Measurements from ENCODE around the gene GPR160.

Gene GPR160

GRCh38 chr3:170050753-170051152 lies 13.0 kb downstream of the GPR160 start:
- Histone ChIP-seq H3K36me3 (ENCODE audit: control insufficient read depth, insufficient read depth, low read length) (no peaks in the 10 kb centered on the region), H3K27ac (ENCODE audit: low read depth, low read length, severe bottlenecking) (no peak overlapping the region), H3K9me3 (ENCODE audit: control insufficient read depth, low read length) (no peaks in the 10 kb centered on the region), H3K4me3 (ENCODE audit: extremely low read depth, insufficient read depth, low read length, poor library complexity, severe bottlenecking) (no peak overlapping the region), H3K4me1 (ENCODE audit: control insufficient read depth, insufficient read depth, low read length, poor library complexity, severe bottlenecking) (no peaks in the 10 kb centered on the region)
- WGBS, 2 experiments (ENCODE audit: insufficient coverage in 2 of 2), result 50 to 80% methylated on average over 1 of the region's 4 CpGs

- Histone ChIP-seq H3K36me3 (ENCODE audit: control insufficient read depth, insufficient read depth, low read length) (no peaks in the 10 kb centered on the region), H3K9me3 (ENCODE audit: control insufficient read depth, low read length) (no peaks in the 10 kb centered on the region)
Observed at GRCh38 chr3:170052398-170052797, 14.6 kb downstream of the GPR160 start.

GRCh38 chr3:170054204-170054603 lies 16.4 kb downstream of the GPR160 start:
- WGBS, 2 experiments (ENCODE audit: insufficient coverage in 2 of 2), result 78 to 86% methylated on average over 1 of the region's 1 CpG
- no peaks in the 10 kb centered on the region for H3K9me3 ChIP-seq (ENCODE audit: control insufficient read depth, low read length)
- H3K4me1 ChIP-seq (ENCODE audit: control insufficient read depth, insufficient read depth, low read length, poor library complexity, severe bottlenecking), result no peaks in the 10 kb centered on the region
- H3K36me3 ChIP-seq (ENCODE audit: control insufficient read depth, insufficient read depth, low read length), result no peaks in the 10 kb centered on the region
- H3K4me3 ChIP-seq (ENCODE audit: extremely low read depth, insufficient read depth, low read length, poor library complexity, severe bottlenecking), result no peak overlapping the region
- H3K27ac ChIP-seq (ENCODE audit: low read depth, low read length, severe bottlenecking), result no peak overlapping the region

More at GRCh38 chr3:170052398-170052797, 14.6 kb downstream of the GPR160 start:
- no peaks in the 10 kb centered on the region for H3K4me1 ChIP-seq (ENCODE audit: control insufficient read depth, insufficient read depth, low read length, poor library complexity, severe bottlenecking)
- no peak overlapping the region for H3K27ac ChIP-seq (ENCODE audit: low read depth, low read length, severe bottlenecking)
- H3K4me3 ChIP-seq (ENCODE audit: extremely low read depth, insufficient read depth, low read length, poor library complexity, severe bottlenecking), result no peak overlapping the region

GRCh38 chr3:170055209-170055608 lies 17.4 kb downstream of the GPR160 start:
- WGBS, 2 experiments (ENCODE audit: insufficient coverage in 2 of 2), result 91 to 92% methylated on average over 4 to 5 of the region's 5 CpGs
- no peak overlapping the region for H3K27ac ChIP-seq (ENCODE audit: low read depth, low read length, severe bottlenecking)
- H3K9me3 ChIP-seq (ENCODE audit: control insufficient read depth, low read length), result no peaks in the 10 kb centered on the region
- H3K36me3 ChIP-seq (ENCODE audit: control insufficient read depth, insufficient read depth, low read length), result no peaks in the 10 kb centered on the region
- no peak overlapping the region for H3K4me3 ChIP-seq (ENCODE audit: extremely low read depth, insufficient read depth, low read length, poor library complexity, severe bottlenecking)
- no peaks in the 10 kb centered on the region for H3K4me1 ChIP-seq (ENCODE audit: control insufficient read depth, insufficient read depth, low read length, poor library complexity, severe bottlenecking)

GRCh38 chr3:170056710-170057454 lies 19.1 kb downstream of the GPR160 start:
- Histone ChIP-seq H3K36me3 (ENCODE audit: control insufficient read depth, insufficient read depth, low read length) (no peaks in the 10 kb centered on the region), H3K9me3 (ENCODE audit: control insufficient read depth, low read length) (no peaks in the 10 kb centered on the region), H3K4me1 (ENCODE audit: control insufficient read depth, insufficient read depth, low read length, poor library complexity, severe bottlenecking) (no peaks in the 10 kb centered on the region), H3K4me3 (ENCODE audit: extremely low read depth, insufficient read depth, low read length, poor library complexity, severe bottlenecking) (no peak overlapping the region), H3K27ac (ENCODE audit: low read depth, low read length, severe bottlenecking) (no peak overlapping the region)
- 92 to 95% methylated on average over 2 to 3 of the region's 3 CpGs for WGBS, 2 experiments (ENCODE audit: insufficient coverage in 2 of 2)

GRCh38 chr3:170057550-170057949 lies 19.8 kb downstream of the GPR160 start:
- no peak overlapping the region for H3K27ac ChIP-seq (ENCODE audit: low read depth, low read length, severe bottlenecking)
- no peaks in the 10 kb centered on the region for H3K9me3 ChIP-seq (ENCODE audit: control insufficient read depth, low read length)
- 100% methylated on average over 2 of the region's 3 CpGs for WGBS, 2 experiments (ENCODE audit: insufficient coverage in 2 of 2)
- H3K36me3 ChIP-seq (ENCODE audit: control insufficient read depth, insufficient read depth, low read length), result no peaks in the 10 kb centered on the region
- no peaks in the 10 kb centered on the region for H3K4me1 ChIP-seq (ENCODE audit: control insufficient read depth, insufficient read depth, low read length, poor library complexity, severe bottlenecking)
- H3K4me3 ChIP-seq (ENCODE audit: extremely low read depth, insufficient read depth, low read length, poor library complexity, severe bottlenecking), result no peak overlapping the region

GRCh38 chr3:170058127-170058526 lies 20.3 kb downstream of the GPR160 start:
- no peaks in the 10 kb centered on the region for H3K36me3 ChIP-seq (ENCODE audit: control insufficient read depth, insufficient read depth, low read length)
- 88 to 90% methylated on average over 3 to 5 of the region's 6 CpGs for WGBS, 2 experiments (ENCODE audit: insufficient coverage in 2 of 2)
- H3K4me1 ChIP-seq (ENCODE audit: control insufficient read depth, insufficient read depth, low read length, poor library complexity, severe bottlenecking), result no peaks in the 10 kb centered on the region
- no peaks in the 10 kb centered on the region for H3K9me3 ChIP-seq (ENCODE audit: control insufficient read depth, low read length)
- H3K4me3 ChIP-seq (ENCODE audit: extremely low read depth, insufficient read depth, low read length, poor library complexity, severe bottlenecking), result no peak overlapping the region
- H3K27ac ChIP-seq (ENCODE audit: low read depth, low read length, severe bottlenecking), result no peak overlapping the region

- H3K4me3 ChIP-seq (ENCODE audit: extremely low read depth, insufficient read depth, low read length, poor library complexity, severe bottlenecking), result no peak overlapping the region
- no peaks in the 10 kb centered on the region for H3K4me1 ChIP-seq (ENCODE audit: control insufficient read depth, insufficient read depth, low read length, poor library complexity, severe bottlenecking)
- no CpG with 5 or more reads among the region's 1 CpG for WGBS, 2 experiments (ENCODE audit: insufficient coverage in 2 of 2)
- no peaks in the 10 kb centered on the region for H3K9me3 ChIP-seq (ENCODE audit: control insufficient read depth, low read length)
- H3K27ac ChIP-seq (ENCODE audit: low read depth, low read length, severe bottlenecking), result no peak overlapping the region
- no peaks in the 10 kb centered on the region for H3K36me3 ChIP-seq (ENCODE audit: control insufficient read depth, insufficient read depth, low read length)
Observed at GRCh38 chr3:170059447-170059846, 21.7 kb downstream of the GPR160 start.

GRCh38 chr3:170062068-170062467 lies 24.3 kb downstream of the GPR160 start:
- H3K36me3 ChIP-seq (ENCODE audit: control insufficient read depth, insufficient read depth, low read length), result no peaks in the 10 kb centered on the region
- H3K4me3 ChIP-seq (ENCODE audit: extremely low read depth, insufficient read depth, low read length, poor library complexity, severe bottlenecking), result no peak overlapping the region
- no peaks in the 10 kb centered on the region for H3K9me3 ChIP-seq (ENCODE audit: control insufficient read depth, low read length)
- WGBS, 2 experiments (ENCODE audit: insufficient coverage in 2 of 2), result 96 to 98% methylated on average over 14 to 20 of the region's 20 CpGs
- no peaks in the 10 kb centered on the region for H3K4me1 ChIP-seq (ENCODE audit: control insufficient read depth, insufficient read depth, low read length, poor library complexity, severe bottlenecking)
- no peak overlapping the region for H3K27ac ChIP-seq (ENCODE audit: low read depth, low read length, severe bottlenecking)

- H3K9me3 ChIP-seq (ENCODE audit: control insufficient read depth, low read length), result no peaks in the 10 kb centered on the region
- no peak overlapping the region for H3K4me3 ChIP-seq (ENCODE audit: extremely low read depth, insufficient read depth, low read length, poor library complexity, severe bottlenecking)
- WGBS, 2 experiments (ENCODE audit: insufficient coverage in 2 of 2), result 93 to 96% methylated on average over 15 of the region's 16 CpGs
- H3K36me3 ChIP-seq (ENCODE audit: control insufficient read depth, insufficient read depth, low read length), result no peaks in the 10 kb centered on the region
- no peaks in the 10 kb centered on the region for H3K4me1 ChIP-seq (ENCODE audit: control insufficient read depth, insufficient read depth, low read length, poor library complexity, severe bottlenecking)
- no peak overlapping the region for H3K27ac ChIP-seq (ENCODE audit: low read depth, low read length, severe bottlenecking)
Observed at GRCh38 chr3:170062769-170063168, 25.0 kb downstream of the GPR160 start.

- H3K36me3 ChIP-seq (ENCODE audit: control insufficient read depth, insufficient read depth, low read length), result no peaks in the 10 kb centered on the region
- H3K27ac ChIP-seq (ENCODE audit: low read depth, low read length, severe bottlenecking), result no peak overlapping the region
- WGBS, 2 experiments (ENCODE audit: insufficient coverage in 2 of 2), result 82 to 90% methylated on average over 2 to 8 of the region's 15 CpGs
- no peak overlapping the region for H3K4me3 ChIP-seq (ENCODE audit: extremely low read depth, insufficient read depth, low read length, poor library complexity, severe bottlenecking)
- no peaks in the 10 kb centered on the region for H3K4me1 ChIP-seq (ENCODE audit: control insufficient read depth, insufficient read depth, low read length, poor library complexity, severe bottlenecking)
- H3K9me3 ChIP-seq (ENCODE audit: control insufficient read depth, low read length), result no peaks in the 10 kb centered on the region
Observed at GRCh38 chr3:170063691-170064090, 25.9 kb downstream of the GPR160 start.
